Hepatocyte (in vitro differentiated cells): ENCODE results near the gene LRMDA.

Experiments used
- EZH2 ChIP-seq: fragments of 200-600 bp; sonication (generic); IDR thresholded peaks from 2 replicates; pipeline ENCODE4 v1.6.1; 2016; ENCODE audit warnings: antibody characterized with exemption, mild to moderate bottlenecking, borderline replicate concordance
- EZH2phosphoT487 ChIP-seq: fragments of 200-600 bp; sonication (generic); IDR thresholded peaks from one replicate; pipeline ENCODE4 v1.6.1; 2018; ENCODE audit warnings: antibody characterized with exemption, mild to moderate bottlenecking, low read depth, moderate library complexity; ENCODE audit not compliant: unreplicated experiment, severe bottlenecking
- TF ChIP-seq, protein P1 (sequence below): fragments of 200-600 bp; sonication (generic); IDR thresholded peaks from 2 replicates; pipeline ENCODE4 v1.5.1; 2016; ENCODE audit warnings: antibody characterized with exemption, mild to moderate bottlenecking; ENCODE audit not compliant: poor library complexity

DNA sequence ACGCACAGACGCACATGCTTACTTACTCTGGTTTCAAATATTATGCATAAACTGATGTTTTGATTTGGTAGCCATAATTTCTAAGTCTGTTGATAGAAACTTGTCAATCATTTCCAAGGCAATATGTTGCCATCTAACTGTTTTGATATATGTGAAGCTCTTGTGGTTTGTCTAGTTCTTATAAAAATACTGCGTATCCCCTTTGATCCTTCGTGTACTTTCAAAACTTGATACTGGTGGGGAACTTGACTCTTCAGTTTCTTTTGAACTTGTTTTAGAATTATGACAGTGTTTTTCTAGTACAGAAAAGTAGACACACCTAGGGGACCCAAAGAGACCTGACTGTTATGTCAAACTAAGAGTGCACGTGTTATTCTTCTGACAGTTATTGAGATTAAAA lies 708.0 kb downstream of the LRMDA start:
- TF ChIP-seq, protein P1, sequence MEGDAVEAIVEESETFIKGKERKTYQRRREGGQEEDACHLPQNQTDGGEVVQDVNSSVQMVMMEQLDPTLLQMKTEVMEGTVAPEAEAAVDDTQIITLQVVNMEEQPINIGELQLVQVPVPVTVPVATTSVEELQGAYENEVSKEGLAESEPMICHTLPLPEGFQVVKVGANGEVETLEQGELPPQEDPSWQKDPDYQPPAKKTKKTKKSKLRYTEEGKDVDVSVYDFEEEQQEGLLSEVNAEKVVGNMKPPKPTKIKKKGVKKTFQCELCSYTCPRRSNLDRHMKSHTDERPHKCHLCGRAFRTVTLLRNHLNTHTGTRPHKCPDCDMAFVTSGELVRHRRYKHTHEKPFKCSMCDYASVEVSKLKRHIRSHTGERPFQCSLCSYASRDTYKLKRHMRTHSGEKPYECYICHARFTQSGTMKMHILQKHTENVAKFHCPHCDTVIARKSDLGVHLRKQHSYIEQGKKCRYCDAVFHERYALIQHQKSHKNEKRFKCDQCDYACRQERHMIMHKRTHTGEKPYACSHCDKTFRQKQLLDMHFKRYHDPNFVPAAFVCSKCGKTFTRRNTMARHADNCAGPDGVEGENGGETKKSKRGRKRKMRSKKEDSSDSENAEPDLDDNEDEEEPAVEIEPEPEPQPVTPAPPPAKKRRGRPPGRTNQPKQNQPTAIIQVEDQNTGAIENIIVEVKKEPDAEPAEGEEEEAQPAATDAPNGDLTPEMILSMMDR: no peak
- TF ChIP-seq EZH2 (no peak), EZH2phosphoT487 (no peak)
